DMS153 (cell line): ENCODE measurements around the gene OR8G5.

Experiments used
- DNase-seq: peaks from one replicate; lab custom pipeline; 2025; lab: John Stamatoyannopoulos, UW

The OR8G5 gene

DNA sequence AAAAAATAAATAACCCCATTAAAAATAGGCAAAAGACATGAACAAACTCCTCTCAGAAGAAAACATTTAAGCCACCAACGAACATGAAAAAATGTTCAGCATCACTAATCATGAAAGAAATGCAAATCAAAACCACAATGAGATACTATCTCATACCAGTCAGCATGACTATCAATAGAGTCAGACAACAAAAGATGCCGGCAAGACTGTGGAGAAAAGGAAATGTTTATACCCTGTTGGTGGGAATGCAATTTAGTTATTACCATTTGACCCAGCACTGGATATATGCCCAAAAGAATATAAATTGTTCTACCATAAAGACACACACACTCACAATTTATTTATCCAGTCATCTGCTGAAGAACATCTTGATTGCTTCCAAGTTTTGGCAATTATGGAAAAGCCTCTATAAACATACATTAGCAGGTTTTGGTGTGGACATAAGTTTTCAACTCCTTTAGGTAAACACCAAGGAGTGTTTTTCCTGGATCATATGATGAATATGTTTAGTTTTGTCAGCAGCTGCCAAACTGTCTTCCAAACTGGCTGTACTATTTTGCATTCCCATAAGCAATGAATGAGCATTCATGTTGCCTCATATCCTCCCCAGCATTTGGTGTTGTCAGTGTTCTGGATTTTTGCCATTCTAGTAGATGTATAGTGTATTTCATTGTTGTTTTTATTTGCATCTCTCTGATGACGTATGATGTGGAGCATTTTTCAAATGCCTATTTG, 29.6 kb downstream of the OR8G5 start:
- peak; percentile 33 for DNase-seq

DNA sequence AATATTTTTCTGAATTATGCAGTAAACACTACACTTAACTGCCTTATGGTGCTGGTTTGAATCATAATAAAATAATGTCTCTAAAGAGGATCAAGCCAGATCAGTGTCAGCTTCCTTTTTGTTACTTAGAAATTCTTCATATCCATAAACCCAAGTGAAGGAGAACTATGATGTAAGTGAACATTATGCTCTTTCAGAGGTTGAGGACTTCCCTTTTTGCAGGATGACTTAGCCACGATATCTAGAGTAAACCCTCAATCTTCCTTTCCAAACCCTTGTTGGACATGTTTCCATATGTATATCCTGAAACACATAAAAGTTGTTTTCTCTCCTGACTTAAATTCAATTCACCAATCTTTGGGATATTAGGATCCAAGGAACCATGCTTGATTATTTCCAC, 38.5 kb downstream of the OR8G5 start:
- DNase-seq: no peak

DNA sequence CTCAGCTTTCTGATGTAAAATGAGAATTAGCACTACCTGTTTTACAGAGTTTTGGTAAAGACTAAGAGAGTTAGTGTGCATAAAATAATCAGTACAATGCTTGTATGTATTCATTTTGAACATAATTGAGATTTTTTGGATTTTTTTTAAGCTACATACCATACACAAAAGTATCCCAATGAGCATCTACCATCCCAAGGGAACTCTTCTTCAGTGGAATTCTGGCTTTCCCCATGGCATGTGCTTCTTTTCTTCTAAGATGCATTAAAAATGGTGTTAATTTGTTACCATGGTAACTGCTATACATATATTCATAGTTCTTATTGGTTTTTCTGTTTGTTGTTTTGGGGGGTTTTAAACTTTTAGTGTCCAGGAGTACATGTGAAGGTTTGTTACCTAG, 39.8 kb downstream of the OR8G5 start:
- no peak for DNase-seq

DNA sequence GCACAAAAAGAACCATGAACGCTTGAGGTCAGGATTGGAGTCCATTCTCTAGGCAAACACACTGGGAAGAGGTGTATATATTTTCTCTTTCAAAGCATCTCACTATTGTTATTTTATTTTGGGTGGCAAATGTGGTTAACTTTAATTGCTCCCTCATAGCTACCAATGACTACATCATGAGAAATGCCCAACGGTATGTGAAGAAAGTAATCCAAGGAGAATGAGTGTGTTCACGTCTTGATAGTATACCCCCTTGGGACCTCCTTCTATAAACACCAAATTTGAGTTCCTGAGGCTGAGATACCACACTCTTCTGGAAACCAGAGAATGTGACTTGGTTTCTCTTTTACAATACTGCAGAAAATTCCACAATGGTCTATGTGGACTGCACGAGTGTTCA, 41.7 kb downstream of the OR8G5 start:
- DNase-seq: no peak

DNA sequence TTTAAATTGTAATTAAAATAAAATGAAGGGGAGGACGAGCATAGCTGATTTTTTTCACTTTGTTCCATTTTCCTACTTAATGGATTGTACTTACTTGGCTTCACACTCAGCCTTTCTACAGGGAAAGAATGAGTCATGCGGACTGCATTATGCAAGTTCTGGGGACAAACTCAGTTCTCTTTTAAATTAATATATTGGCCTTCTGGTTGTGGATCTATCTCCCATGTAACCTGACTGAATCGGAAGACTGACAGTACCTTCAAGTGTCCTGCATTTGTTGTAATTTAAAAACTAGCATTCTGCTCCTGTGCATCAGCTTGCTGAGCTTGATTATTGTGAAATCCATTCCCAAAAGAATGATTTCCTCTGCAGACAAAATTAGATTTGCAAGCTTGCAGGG, 45.4 kb downstream of the OR8G5 start:
- no peak for DNase-seq

DNA sequence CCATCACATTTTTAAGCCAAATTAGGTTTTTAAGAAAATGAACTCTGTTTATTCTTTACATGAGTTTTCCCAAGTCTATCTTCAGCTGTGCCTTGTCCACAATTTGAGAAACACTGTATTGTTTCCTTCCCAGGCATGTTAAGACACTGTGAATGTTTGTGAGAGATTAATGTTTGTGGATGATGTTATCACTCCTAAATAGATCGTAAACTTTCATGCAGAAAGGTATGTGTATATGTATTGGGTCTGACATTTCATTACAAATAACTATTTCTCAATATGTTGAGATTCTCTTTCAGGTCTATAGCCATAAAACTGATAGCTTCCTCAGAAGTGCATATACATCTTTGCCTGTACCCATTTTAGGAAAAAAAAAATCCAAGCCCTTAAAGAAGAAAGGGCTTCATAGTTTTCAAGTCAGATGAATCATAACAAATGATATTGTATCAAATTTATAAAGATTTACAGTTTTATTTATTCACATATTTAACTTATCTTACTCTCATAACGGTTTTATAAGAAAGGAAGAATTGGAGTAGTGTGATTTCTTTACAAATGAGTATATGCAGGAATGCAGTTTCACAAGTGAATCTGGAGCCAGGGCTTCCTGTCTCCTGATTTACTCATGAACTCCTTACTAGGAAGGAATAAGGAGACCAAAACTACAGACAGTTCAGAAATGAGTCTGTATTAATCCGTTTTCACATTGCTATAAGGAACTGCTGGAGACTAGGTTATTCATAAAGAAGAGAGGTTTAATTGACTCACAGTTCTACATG, 46.4 kb downstream of the OR8G5 start:
- DNase-seq: no peak

DNA sequence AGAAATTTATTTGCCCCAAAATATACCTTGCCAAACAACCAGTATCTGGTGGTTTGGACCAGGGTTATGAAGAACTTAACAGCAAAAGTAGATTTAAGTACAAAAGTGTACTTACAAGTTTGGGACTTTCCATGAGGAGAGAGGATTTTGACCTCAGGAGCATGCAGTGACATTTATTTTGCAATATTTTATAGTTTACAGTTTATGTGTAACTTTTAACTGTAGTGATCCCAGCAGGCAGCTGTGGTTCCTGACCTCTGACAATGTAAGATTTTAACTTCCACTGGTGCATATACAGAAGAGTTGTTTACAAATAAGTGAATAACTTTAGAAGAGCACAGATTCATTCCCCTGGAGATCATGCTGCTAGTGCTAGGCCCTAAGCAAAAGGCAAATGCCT, 50.9 kb downstream of the OR8G5 start:
- DNase-seq: no peak

DNA sequence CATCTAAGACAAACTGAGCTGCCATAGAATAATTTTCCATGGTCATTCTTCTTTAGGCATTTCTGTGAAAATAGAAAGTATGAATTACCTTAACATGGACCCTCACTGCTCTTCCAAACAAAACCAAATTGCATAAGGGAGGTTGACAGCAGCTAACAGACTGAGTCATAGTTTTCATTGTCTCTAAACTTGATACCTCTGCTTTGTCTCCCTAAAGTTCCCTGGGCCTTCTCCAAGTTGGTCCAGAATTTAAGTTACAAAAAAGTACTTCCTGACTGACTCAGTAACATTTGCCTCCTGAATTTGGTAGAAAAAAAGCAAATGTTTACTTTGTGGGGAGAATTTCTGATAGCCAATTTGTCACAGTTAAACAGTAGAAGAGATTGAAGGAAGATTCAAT, 54.5 kb downstream of the OR8G5 start:
- DNase-seq: no peak

DNA sequence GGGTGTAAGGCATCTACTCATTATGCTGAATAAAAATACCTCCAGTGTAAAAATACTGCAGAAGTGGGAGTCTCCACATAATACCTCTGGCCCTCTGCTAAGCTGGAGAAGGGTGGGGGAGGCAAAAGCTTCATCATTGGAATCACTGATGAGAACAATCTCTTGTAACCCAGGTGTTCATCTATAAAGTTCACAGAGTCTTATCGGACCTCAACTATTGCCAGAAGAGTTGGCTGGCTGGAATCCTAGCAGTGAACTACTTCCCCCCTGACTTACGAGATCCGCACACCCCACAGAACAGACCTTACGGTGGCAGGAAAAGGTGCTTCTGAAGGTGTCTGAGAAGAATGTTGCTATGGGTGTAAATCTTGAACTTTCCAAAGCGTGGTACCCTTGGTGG, 55.1 kb downstream of the OR8G5 start:
- DNase-seq: no peak

DNA sequence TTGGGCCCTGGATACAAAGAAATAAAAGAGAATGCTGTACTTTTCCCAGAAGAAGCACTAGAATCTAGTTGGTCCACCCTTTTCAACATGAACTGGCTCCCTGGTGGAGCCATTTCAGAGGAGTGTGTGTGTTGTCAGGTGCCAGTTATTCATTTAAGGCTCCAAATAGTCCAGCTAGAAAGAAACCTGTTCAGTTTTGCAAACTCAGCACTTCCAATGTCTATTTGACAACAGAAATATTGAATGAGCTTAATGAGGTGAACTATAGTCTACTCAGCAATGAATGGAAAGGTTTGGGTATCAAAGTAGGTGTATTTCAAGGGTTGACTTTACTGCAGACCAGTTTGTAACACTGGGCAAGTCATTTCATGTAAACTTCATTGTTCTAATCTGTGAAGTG, 55.5 kb downstream of the OR8G5 start:
- peak; percentile 24 for DNase-seq

DNA sequence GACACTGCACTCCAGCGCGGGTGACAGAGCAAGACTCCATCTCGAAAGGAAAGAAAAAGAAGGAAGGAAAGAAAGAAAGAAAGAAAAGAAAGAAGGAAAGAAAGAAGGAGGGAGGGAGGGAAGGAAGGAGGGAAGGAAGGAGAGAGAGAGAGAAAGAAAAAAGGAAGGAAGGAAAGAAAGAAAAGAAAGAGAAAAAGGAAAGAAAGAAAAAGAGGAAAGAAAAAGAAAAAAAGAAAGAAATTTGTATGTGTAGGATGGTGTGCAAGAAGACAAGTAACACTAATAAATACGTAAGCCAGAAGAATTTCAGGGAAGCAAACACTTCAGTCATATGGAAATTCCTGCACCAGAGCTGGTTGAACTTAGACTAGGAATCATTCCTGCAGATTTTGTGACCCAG, 57.0 kb downstream of the OR8G5 start:
- no peak for DNase-seq

DNA sequence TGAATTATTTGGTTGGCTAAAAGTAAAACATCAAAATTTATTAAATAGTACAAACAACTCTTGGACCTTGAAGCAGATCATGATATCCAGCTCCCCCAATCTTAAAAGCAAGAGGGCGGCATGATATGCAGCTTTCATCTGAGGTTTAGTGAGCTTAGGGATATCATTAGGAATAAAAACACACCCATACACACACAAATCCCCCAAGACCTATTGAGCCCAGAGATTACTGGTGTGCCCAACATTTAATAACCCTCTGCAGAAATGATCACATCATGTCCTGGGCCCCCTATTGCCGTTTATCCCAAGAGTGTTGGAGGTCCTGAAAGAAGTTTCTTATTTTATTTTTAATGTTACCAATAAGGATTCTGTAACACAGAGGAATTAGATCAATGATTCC, 57.7 kb downstream of the OR8G5 start, which contains the start of gene OR8D1:
OR8D1 (minus strand) TSS at position 101 of the 400 bp plus-strand sequence. CDS start 3,183 bp downstream, outside the sequence.
- DNase-seq: no peak

DNA sequence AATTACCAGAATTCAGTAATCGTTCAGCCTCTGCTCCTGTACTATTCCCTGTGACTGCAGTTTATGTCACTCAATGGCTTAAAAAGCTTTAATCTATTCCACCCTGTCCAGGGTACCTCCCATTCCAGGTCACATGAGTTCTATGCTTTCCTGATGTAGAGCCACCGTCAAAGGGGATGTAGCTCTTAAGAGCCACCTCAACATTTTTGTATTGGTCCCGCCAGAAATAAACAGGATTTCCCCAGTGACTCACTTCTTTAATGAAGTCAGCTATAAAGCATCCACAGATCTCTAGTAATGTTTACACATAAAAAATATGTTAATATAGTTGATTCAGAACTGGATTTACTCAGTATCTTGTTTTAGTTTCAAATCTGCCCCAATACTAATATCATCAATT, 58.9 kb downstream of the OR8G5 start:
- DNase-seq: no peak
